ENCODE results near the gene CES2.

DNA sequence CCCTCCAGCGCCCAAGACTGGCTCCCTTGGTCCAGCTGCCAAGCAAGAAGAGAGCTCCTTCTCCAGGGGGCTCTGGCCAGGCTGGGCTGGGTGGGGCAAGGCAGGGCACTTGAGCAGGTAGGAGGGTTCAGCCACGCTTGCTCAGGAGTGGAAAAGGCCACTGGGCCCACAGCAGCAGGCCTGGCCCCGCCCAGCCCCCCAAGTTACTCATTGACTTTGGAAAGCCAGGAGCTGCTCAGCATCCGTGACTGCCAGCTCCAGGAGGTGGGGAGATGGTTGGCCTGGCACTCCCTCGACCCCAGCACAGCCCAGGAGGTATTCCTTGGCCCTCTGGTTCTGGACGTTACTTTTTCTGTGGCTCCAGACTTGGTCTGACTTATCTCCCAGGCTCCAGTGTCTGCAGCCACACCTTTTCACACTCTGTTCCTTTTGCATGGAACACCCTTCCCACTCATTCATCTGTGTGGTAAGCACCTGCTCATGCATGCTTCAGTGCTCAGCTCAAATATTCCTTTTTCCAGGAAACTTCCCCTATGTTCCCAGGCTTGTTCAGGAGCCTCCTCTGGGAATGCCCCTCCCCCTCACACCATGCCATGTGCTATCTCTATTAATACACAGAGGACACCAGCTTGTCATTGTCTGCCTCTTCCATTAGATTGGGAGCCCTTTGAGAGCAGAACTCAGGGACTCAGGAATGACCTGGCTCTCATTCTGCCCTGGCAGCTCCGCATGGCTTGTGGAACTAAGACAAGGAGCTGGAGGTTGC lies 16.3 kb upstream of the CES2 start, which contains the start of gene CDH16:
- no peak for TF ChIP-seq BACH2 (CRISPR knock-in tag; IDR thresholded peaks at IDR 0.05; ENCODE audit: borderline replicate concordance)
- TF ChIP-seq, protein P1, sequence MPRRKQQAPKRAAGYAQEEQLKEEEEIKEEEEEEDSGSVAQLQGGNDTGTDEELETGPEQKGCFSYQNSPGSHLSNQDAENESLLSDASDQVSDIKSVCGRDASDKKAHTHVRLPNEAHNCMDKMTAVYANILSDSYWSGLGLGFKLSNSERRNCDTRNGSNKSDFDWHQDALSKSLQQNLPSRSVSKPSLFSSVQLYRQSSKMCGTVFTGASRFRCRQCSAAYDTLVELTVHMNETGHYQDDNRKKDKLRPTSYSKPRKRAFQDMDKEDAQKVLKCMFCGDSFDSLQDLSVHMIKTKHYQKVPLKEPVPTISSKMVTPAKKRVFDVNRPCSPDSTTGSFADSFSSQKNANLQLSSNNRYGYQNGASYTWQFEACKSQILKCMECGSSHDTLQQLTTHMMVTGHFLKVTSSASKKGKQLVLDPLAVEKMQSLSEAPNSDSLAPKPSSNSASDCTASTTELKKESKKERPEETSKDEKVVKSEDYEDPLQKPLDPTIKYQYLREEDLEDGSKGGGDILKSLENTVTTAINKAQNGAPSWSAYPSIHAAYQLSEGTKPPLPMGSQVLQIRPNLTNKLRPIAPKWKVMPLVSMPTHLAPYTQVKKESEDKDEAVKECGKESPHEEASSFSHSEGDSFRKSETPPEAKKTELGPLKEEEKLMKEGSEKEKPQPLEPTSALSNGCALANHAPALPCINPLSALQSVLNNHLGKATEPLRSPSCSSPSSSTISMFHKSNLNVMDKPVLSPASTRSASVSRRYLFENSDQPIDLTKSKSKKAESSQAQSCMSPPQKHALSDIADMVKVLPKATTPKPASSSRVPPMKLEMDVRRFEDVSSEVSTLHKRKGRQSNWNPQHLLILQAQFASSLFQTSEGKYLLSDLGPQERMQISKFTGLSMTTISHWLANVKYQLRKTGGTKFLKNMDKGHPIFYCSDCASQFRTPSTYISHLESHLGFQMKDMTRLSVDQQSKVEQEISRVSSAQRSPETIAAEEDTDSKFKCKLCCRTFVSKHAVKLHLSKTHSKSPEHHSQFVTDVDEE (CRISPR knock-in tag; IDR thresholded peaks at IDR 0.05), result no peak
- TF ChIP-seq, protein P2, sequence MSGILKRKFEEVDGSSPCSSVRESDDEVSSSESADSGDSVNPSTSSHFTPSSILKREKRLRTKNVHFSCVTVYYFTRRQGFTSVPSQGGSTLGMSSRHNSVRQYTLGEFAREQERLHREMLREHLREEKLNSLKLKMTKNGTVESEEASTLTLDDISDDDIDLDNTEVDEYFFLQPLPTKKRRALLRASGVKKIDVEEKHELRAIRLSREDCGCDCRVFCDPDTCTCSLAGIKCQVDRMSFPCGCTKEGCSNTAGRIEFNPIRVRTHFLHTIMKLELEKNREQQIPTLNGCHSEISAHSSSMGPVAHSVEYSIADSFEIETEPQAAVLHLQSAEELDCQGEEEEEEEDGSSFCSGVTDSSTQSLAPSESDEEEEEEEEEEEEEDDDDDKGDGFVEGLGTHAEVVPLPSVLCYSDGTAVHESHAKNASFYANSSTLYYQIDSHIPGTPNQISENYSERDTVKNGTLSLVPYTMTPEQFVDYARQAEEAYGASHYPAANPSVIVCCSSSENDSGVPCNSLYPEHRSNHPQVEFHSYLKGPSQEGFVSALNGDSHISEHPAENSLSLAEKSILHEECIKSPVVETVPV (CRISPR knock-in tag; IDR thresholded peaks at IDR 0.05), result no peak
- no peak for TF ChIP-seq OSR1 (CRISPR knock-in tag; IDR thresholded peaks at IDR 0.05)
- TF ChIP-seq, protein P3, sequence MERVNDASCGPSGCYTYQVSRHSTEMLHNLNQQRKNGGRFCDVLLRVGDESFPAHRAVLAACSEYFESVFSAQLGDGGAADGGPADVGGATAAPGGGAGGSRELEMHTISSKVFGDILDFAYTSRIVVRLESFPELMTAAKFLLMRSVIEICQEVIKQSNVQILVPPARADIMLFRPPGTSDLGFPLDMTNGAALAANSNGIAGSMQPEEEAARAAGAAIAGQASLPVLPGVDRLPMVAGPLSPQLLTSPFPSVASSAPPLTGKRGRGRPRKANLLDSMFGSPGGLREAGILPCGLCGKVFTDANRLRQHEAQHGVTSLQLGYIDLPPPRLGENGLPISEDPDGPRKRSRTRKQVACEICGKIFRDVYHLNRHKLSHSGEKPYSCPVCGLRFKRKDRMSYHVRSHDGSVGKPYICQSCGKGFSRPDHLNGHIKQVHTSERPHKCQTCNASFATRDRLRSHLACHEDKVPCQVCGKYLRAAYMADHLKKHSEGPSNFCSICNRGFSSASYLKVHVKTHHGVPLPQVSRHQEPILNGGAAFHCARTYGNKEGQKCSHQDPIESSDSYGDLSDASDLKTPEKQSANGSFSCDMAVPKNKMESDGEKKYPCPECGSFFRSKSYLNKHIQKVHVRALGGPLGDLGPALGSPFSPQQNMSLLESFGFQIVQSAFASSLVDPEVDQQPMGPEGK (CRISPR knock-in tag; IDR thresholded peaks at IDR 0.05; ENCODE audit: borderline replicate concordance), result no peak
- no peak for TF ChIP-seq ISL1 (CRISPR knock-in tag; IDR thresholded peaks at IDR 0.05)
- TF ChIP-seq ESRRG (CRISPR knock-in tag; IDR thresholded peaks at IDR 0.05), result no peak
- TF ChIP-seq SNAI2 (CRISPR knock-in tag; IDR thresholded peaks at IDR 0.05), result no peak
- TF ChIP-seq TCF4 (CRISPR knock-in tag; IDR thresholded peaks at IDR 0.05; ENCODE audit: borderline replicate concordance), result no peak
- TF ChIP-seq, protein P4, sequence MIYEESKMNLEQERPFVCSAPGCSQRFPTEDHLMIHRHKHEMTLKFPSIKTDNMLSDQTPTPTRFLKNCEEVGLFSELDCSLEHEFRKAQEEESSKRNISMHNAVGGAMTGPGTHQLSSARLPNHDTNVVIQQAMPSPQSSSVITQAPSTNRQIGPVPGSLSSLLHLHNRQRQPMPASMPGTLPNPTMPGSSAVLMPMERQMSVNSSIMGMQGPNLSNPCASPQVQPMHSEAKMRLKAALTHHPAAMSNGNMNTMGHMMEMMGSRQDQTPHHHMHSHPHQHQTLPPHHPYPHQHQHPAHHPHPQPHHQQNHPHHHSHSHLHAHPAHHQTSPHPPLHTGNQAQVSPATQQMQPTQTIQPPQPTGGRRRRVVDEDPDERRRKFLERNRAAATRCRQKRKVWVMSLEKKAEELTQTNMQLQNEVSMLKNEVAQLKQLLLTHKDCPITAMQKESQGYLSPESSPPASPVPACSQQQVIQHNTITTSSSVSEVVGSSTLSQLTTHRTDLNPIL (CRISPR knock-in tag; IDR thresholded peaks at IDR 0.05; ENCODE audit: low read depth), result no peak
- TF ChIP-seq ZNF8 (CRISPR knock-in tag; IDR thresholded peaks at IDR 0.05), result no peak
- no peak for TF ChIP-seq ZFP30 (CRISPR knock-in tag; IDR thresholded peaks at IDR 0.05)

Data from SK-N-SH treated with all-trans-retinoic acid at 6 μM for 48 hours (cell line).